GM12872 (cell line): ENCODE measurements around the gene POLD1.

Source experiments
- TF ChIP-seq, protein P1 (sequence below): IDR thresholded peaks from 3 replicates; pipeline ENCODE4 v1.5.1; 2011; ENCODE audit warnings: low read depth, mild to moderate bottlenecking, low read length, moderate library complexity; ENCODE audit not compliant: insufficient read depth

POLD1 gene

DNA sequence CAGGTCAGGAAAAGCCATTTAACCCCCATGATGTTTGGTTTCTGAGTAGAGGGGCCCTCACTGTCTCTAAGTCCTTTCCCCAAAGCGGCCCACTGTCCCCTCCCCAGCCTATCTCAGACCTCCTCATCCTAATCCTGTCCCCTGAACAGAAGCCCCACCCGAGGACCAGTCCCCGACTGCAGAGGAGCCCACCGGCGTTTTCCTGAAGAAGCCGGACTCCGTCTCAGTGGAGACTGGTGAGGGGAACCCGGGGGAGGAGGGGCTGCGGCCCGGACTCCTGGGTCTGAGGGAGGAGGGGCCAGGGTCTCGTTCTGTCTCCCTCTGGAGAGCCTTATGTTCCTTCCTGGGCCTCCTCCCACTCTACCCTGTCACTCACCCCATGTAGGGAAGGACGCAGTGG lies 51.5 kb downstream of the POLD1 start:
- TF ChIP-seq, protein P1, sequence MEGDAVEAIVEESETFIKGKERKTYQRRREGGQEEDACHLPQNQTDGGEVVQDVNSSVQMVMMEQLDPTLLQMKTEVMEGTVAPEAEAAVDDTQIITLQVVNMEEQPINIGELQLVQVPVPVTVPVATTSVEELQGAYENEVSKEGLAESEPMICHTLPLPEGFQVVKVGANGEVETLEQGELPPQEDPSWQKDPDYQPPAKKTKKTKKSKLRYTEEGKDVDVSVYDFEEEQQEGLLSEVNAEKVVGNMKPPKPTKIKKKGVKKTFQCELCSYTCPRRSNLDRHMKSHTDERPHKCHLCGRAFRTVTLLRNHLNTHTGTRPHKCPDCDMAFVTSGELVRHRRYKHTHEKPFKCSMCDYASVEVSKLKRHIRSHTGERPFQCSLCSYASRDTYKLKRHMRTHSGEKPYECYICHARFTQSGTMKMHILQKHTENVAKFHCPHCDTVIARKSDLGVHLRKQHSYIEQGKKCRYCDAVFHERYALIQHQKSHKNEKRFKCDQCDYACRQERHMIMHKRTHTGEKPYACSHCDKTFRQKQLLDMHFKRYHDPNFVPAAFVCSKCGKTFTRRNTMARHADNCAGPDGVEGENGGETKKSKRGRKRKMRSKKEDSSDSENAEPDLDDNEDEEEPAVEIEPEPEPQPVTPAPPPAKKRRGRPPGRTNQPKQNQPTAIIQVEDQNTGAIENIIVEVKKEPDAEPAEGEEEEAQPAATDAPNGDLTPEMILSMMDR: no peak

DNA sequence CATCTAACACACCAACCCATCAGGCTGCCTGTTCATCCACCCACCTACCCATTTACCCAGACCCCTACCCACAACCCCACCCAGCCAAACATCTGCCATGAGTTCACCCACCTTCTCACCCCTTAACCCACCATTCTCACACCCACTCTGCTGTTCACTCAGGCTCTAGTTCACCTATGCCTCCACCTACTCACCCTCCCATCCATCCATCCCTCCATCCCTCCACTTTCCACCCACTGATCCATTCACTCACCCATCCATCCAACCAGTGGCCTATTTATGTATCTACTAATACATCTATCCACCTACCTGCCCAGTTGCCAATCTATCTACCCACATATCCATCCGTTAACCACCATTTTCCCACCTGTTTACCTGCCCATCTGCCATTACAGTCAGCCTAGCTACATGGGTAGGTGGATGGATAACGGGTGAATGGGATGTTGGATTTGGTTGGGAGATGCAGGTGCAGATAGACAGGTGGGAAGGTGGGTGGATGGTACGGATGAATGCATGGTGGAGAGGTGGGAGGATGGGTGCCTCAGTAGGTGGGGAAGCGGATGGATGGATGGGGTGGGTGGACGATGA lies 53.8 kb downstream of the POLD1 start:
- TF ChIP-seq, protein P1: no peak

DNA sequence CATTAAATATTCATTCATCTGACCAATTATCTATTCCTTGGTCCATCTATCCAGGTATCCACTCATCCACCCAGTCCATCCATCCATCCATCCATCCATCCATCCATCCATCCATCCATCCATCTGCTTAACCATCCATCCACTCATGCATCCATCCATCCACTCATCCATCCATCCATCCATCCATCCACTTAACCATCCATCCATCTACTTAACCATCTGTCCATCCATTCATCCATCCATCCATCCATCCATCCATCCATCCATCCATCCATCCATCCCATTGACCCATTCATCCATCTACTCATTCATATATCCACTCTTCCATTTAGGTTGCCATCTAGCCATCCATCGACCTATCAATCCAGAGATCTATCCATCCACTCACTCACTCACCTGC lies 59.9 kb downstream of the POLD1 start:
- TF ChIP-seq, protein P1: no peak

DNA sequence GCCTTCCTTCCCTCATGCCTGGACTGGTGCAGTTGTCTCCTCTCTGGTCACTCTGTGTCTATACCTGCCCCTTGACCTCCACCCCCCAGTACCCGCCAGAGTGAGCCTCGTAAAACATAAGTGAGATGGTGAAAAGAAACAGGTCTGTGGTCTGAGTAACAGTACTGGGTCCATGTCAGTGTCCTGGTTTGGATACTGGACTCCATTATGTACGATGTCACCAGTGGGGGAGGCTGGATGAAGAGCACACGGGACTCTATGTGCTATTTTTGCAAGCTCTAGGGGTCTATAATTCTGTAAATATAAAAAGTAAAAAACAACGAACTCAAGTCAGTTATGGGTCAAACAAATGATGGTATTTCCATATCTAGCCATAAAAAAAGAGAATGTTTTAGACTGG lies 62.9 kb downstream of the POLD1 start:
- TF ChIP-seq, protein P1: no peak

DNA sequence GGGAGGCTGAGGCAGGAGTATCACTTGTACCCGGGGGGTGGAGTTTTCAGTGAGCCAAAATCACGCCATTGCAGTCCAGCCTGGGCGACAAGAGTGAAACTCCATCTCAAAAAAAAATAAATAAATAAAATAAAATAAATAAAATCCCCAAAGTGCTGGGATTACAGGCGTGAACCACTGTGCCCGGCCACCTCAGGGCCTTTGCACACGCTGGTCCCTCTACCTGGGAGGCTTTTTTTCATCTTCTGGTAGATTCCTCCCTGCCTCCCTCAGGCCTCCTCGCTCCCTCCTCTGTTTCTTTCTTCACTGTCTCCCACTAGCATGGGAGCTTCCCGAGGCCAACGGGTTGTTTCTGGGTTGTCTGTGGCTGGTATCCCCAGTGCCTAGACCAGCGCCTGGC lies 63.6 kb downstream of the POLD1 start:
- TF ChIP-seq, protein P1: no peak

DNA sequence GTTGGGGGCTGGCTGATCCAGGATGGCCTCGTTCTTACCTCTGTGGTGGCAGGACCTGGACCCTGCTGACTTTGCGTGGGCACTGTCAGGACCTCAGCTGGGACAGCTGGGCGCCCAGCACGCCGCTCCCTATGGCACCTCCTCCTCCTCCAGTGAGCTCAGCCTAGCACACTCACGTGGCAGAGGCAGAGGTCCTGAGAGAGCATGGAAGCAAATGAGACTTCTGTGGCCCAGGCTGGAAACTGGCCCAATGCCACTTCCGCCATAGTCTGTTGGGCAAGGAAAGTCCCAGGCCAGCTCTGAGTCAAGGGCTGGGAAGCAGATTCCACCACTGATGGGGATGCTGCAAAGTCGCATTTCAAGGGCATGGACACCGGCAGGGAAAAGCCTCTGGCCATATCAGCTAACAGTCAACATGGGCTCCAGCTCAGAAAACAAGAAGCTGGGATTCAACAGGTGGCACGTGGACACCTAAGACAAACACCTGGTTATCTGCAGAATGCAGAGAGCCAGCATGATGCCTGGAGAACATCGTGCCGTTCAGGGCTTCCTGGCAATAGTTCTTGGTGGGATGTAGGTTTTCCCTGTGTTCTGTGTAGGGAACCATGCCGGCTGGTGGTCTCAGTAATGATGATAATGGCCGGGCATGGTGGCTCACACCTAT lies 65.2 kb downstream of the POLD1 start:
- TF ChIP-seq, protein P1: no peak

DNA sequence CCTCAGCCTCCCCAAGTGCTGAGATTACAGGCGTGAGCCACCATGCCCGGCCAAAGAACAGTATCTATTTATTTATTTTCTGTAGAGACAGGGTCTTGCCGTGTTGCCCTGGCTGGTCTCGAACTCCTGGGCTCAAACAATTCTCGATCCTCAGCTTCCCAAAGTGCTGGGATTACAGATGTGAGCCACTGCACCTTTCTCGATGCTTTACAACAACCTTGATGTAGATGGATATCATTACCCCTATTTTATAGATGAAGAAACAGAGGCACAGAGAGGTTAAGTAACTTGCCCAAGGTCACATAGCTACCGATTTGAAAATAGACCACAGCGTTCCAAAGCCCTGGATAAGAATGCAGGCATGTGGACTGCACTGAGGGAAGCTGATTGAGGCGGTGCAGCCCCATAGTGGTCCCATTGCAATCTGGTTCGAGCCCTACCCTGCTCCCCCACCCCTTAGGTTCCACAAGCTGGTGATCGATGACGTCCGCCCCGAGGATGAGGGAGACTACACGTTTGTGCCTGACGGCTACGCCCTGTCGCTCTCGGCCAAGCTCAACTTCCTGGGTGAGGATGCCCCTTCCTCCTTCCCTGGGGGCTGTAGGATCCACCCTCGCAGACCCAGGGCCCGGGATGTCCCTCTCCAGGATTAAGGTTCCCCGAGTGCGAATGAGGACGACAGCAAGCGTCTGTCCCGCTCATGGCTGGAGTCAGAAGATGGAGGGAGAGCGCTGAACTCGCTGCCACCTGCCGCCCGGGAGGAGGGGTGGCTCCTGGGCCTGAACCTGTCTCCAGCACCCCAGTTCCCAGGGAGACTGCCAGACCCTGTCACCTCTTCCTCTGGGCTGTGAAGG lies 66.4 kb downstream of the POLD1 start:
- TF ChIP-seq, protein P1: no peak
